GM12878 (cell line): ENCODE results near the gene ATP4B.

ENCODE experiments used
- CREB1 ChIP-seq: IDR thresholded peaks from 2 replicates; pipeline ENCODE4 v1.6.1; 2012; ENCODE audit warnings: low read depth, mild to moderate bottlenecking, inconsistent platforms
- TF ChIP-seq, protein P1 (sequence below), 3 experiments: IDR thresholded peaks in 2 of 3; conservative IDR thresholded peaks in 1 of 3; 2 replicates each; pipeline ENCODE4 v1.5.1; 2011; ENCODE audit warnings: low read depth in 3 of 3, low read length in 3 of 3, mild to moderate bottlenecking in 3 of 3, control low read depth in 2 of 3, moderate library complexity in 2 of 3, inconsistent platforms in 1 of 3, mixed read lengths in 1 of 3; ENCODE audit not compliant: control insufficient read depth in 2 of 3, insufficient read depth in 1 of 3; ENCODE audit errors: extremely low read depth in 1 of 3

DNA sequence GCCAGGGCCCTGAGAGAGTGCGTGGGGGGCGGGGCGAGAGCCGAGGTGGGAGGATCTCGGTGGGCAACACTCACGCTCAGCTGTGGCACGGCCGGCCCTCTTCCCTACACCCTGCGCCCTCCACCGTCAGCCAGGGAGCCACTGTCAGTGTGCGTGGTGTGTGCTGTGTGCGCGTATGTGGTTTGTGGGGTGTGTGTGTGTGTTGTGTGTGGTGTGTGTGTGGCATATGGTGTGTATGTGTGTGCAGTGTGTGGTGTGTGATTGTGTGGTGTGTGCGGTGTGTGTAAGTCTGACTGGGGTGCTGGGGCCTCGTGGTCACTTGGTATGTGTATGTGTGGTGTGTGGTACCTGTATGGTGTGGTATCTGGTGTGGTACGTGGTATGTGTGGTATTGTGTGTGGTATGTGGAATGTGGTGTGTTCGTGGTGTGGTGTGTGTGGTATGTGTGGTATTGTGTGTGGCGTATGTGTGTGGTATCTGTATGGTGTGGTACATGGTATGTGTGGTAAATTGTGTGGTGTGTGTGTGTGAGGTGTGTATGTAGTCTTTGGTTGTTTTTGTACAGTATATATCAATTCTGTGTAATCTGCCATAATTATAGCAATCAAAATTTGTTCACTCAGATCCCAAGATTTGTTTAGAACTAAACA, 14.1 kb upstream of the ATP4B start:
- no peak for TF ChIP-seq CREB1
- TF ChIP-seq, protein P1, sequence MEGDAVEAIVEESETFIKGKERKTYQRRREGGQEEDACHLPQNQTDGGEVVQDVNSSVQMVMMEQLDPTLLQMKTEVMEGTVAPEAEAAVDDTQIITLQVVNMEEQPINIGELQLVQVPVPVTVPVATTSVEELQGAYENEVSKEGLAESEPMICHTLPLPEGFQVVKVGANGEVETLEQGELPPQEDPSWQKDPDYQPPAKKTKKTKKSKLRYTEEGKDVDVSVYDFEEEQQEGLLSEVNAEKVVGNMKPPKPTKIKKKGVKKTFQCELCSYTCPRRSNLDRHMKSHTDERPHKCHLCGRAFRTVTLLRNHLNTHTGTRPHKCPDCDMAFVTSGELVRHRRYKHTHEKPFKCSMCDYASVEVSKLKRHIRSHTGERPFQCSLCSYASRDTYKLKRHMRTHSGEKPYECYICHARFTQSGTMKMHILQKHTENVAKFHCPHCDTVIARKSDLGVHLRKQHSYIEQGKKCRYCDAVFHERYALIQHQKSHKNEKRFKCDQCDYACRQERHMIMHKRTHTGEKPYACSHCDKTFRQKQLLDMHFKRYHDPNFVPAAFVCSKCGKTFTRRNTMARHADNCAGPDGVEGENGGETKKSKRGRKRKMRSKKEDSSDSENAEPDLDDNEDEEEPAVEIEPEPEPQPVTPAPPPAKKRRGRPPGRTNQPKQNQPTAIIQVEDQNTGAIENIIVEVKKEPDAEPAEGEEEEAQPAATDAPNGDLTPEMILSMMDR (IDR thresholded peaks at IDR 0.05 in 2 of 3, conservative IDR thresholded peaks at IDR 0.05 in 1 of 3; ENCODE audit: control insufficient read depth in 2 of 3, extremely low read depth in 1 of 3, insufficient read depth in 1 of 3, low read depth in 3 of 3, low read length in 3 of 3): no peak
